ENCODE measurements around the gene DDX10.

DDX10 gene

GRCh38 chr11:108835624-108836023 lies 170.8 kb downstream of the DDX10 start:
- DNase-seq, result no peak

GRCh38 chr11:108836541-108836940 lies 171.7 kb downstream of the DDX10 start:
- no peak for DNase-seq

GRCh38 chr11:108838102-108838791 lies 173.4 kb downstream of the DDX10 start:
- no peak for DNase-seq

- no peak for DNase-seq
Observed at GRCh38 chr11:108838792-108839105, 173.9 kb downstream of the DDX10 start.

GRCh38 chr11:108846009-108846408 lies 181.1 kb downstream of the DDX10 start:
- DNase-seq, result no peak

- no peak for DNase-seq
Observed at GRCh38 chr11:108847298-108847990, 182.6 kb downstream of the DDX10 start.

- no peak for DNase-seq
Observed at GRCh38 chr11:108851781-108852180, 186.9 kb downstream of the DDX10 start.

GRCh38 chr11:108852701-108853100 lies 187.8 kb downstream of the DDX10 start:
- no peak for DNase-seq

- no peak for DNase-seq
Observed at GRCh38 chr11:108853151-108853550, 188.3 kb downstream of the DDX10 start.

GRCh38 chr11:108853864-108854263 lies 189.0 kb downstream of the DDX10 start:
- DNase-seq, result no peak

- DNase-seq, result no peak
Observed at GRCh38 chr11:108854346-108854745, 189.5 kb downstream of the DDX10 start.

GRCh38 chr11:108857382-108857781 lies 192.5 kb downstream of the DDX10 start:
- DNase-seq, result no peak

GRCh38 chr11:108858622-108859021 lies 193.8 kb downstream of the DDX10 start:
- no peak for DNase-seq

GRCh38 chr11:108859510-108859909 lies 194.6 kb downstream of the DDX10 start:
- no peak for DNase-seq

GRCh38 chr11:108863528-108863927 lies 198.7 kb downstream of the DDX10 start:
- DNase-seq, result no peak

GRCh38 chr11:108865406-108865805 lies 200.5 kb downstream of the DDX10 start:
- no peak for DNase-seq

GRCh38 chr11:108866781-108867180 lies 201.9 kb downstream of the DDX10 start:
- no peak for DNase-seq

GRCh38 chr11:108870373-108871020 lies 205.6 kb downstream of the DDX10 start:
- peak; percentile 80 to 96 for DNase-seq

GRCh38 chr11:108871152-108871551 lies 206.3 kb downstream of the DDX10 start:
- DNase-seq, result peak in 1 of 2 experiments; percentile 79

- DNase-seq, result no peak
Observed at GRCh38 chr11:108871867-108872266, 207.0 kb downstream of the DDX10 start.

- no peak for DNase-seq
Observed at GRCh38 chr11:108872781-108873291, 208.0 kb downstream of the DDX10 start.

GRCh38 chr11:108873310-108873709 lies 208.4 kb downstream of the DDX10 start:
- DNase-seq, result no peak

- DNase-seq, result no peak
Observed at GRCh38 chr11:108873941-108874340, 209.1 kb downstream of the DDX10 start.

GRCh38 chr11:108875134-108875533 lies 210.3 kb downstream of the DDX10 start:
- no peak for DNase-seq
